SU-DHL-6 (cell line): ENCODE measurements around the gene LONRF2.

ENCODE experiments used
- EZH2phosphoT487 ChIP-seq: fragments of 200-600 bp; sonication (generic), shearing (Covaris generic); conservative IDR thresholded peaks from 2 replicates; pipeline ENCODE4 v1.6.1; 2018; ENCODE audit warnings: mild to moderate bottlenecking, antibody characterized with exemption, low read length, moderate library complexity, mixed read lengths
- TF ChIP-seq, protein P1 (sequence below): fragments of 200-600 bp; sonication (generic); IDR thresholded peaks from one replicate; pipeline ENCODE4 v1.5.1; 2017; ENCODE audit warnings: antibody characterized with exemption, mild to moderate bottlenecking, low read length, moderate library complexity; ENCODE audit not compliant: insufficient read depth, poor library complexity, severe bottlenecking

DNA sequence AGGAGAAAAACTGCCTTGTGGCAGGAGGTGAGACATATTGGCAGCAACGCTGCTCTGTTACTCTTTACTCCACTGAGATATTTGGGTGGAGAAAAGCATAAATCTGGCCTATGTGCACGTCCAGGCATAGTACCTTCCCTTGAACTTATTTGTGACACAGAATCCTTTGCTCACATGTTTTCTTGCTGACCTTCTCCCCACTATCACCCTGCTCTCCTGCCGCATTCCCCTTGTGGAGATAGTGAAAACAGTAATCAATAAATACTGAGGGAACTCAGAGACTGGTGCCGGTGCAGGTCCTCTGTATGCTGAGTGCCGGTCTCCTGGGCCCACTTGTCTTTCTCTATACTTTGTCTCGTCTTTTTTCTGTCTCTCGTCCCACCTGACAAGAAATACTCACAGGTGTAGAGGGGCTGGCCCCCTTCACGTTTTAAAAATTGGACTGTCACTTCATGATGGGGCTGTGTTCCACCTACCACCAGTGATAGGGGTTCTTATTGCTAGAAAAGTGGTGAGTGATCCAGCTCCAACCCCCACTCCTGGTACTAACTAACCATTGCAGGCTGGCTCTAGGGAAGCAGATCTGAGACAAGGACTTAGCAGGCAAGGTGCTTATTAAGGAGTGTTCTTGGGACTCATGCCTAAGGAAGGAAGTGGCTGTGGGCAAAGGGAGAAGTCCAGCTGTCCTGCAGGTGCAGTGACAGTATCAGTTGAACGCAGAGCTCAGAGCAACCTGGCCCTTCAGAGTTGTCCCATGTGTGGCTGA, 51.7 kb downstream of the LONRF2 start:
- TF ChIP-seq, protein P1, sequence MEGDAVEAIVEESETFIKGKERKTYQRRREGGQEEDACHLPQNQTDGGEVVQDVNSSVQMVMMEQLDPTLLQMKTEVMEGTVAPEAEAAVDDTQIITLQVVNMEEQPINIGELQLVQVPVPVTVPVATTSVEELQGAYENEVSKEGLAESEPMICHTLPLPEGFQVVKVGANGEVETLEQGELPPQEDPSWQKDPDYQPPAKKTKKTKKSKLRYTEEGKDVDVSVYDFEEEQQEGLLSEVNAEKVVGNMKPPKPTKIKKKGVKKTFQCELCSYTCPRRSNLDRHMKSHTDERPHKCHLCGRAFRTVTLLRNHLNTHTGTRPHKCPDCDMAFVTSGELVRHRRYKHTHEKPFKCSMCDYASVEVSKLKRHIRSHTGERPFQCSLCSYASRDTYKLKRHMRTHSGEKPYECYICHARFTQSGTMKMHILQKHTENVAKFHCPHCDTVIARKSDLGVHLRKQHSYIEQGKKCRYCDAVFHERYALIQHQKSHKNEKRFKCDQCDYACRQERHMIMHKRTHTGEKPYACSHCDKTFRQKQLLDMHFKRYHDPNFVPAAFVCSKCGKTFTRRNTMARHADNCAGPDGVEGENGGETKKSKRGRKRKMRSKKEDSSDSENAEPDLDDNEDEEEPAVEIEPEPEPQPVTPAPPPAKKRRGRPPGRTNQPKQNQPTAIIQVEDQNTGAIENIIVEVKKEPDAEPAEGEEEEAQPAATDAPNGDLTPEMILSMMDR = no peak
- TF ChIP-seq EZH2phosphoT487 = no peak
